GM12878 (cell line): Measurements from ENCODE around the gene CA10. TPM values are rescaled to one million over a fixed set of nuclear protein-coding genes. Genes with fewer than 3 reads are reported as not detected.

Source experiments
- ATAC-seq: fragments of 200-7000 bp; cut with Tn5 transposase; 3 replicates; pipeline ENCODE4 v1.9.1; 2020; ENCODE audit warnings: mild to moderate bottlenecking, moderate library complexity
- BruUV-seq: library from RNA; stranded (reverse); fragments of 400-500 nt; replicated peaks from 2 replicates; lab custom pipeline; 2021; lab: Mats Ljungman, UMichigan
- CTCF ChIA-PET: fragments of 300-600 bp; sonication (Branson Sonifier 250); formaldehyde crosslinking; extraction: SDS; loops from one replicate; lab custom pipeline; 2021; ENCODE audit warnings: inconsistent platforms; lab: Yijun Ruan, JAX
- POLR2A ChIA-PET: fragments of 350-600 bp; formaldehyde crosslinking; extraction: SDS; loops from one replicate; lab custom pipeline; 2021; ENCODE audit warnings: inconsistent platforms; lab: Charles Lee
- RAD21 ChIA-PET: fragments of 300-600 bp; sonication (Branson Sonifier 250); formaldehyde crosslinking; loops from one replicate; lab custom pipeline; 2023; ENCODE audit warnings: antibody characterized with exemption; ENCODE audit not compliant: unreplicated experiment; lab: Charles Lee
- SMC1A ChIA-PET: fragments of 300-600 bp; sonication (Branson Sonifier 250); formaldehyde crosslinking; loops from one replicate; lab custom pipeline; 2023; ENCODE audit not compliant: unreplicated experiment, uncharacterized antibody; lab: Charles Lee
- DNase-seq: peaks from one replicate; pipeline ENCODE4 v3.0.0-alpha.2; 2011; ENCODE audit warnings: low read depth, low spot score
- FAIRE-seq: peaks from 3 replicates; lab custom pipeline; 2011; peaks lifted over from hg19 to GRCh38; lab: Jason Lieb, UNC
- H2AFZ ChIP-seq: 2 replicates; pipeline ENCODE4 v1.6.0; 2011; ENCODE audit warnings: low read depth, low read length, control low read depth; ENCODE audit not compliant: control insufficient read depth
- H3K27ac ChIP-seq: 2 replicates; pipeline ENCODE4 v1.5.1; 2011; ENCODE audit warnings: control low read depth; ENCODE audit not compliant: control insufficient read depth, insufficient read depth
- H3K27me3 ChIP-seq, 2 experiments: replicated peaks in 1 of 2; 2 replicates each; pipeline versions ENCODE4 v1.6.0 to v1.6.1; 2011; ENCODE audit warnings: low read length in 1 of 2; ENCODE audit not compliant: control insufficient read depth in 2 of 2, insufficient read depth in 2 of 2
- H3K36me3 ChIP-seq, 2 experiments: 2 replicates each; pipeline ENCODE4 v1.5.1; 2011; ENCODE audit warnings: low read length in 1 of 2; ENCODE audit not compliant: control insufficient read depth in 2 of 2, insufficient read depth in 2 of 2
- H3K4me1 ChIP-seq: 2 replicates; pipeline ENCODE4 v1.6.1; 2011; ENCODE audit warnings: mild to moderate bottlenecking, low read length, moderate library complexity, mixed read lengths; ENCODE audit not compliant: control insufficient read depth, insufficient read depth
- H3K4me2 ChIP-seq: 2 replicates; pipeline ENCODE4 v1.6.0; 2011; ENCODE audit warnings: control low read depth; ENCODE audit not compliant: control insufficient read depth, insufficient read depth
- H3K4me3 ChIP-seq: fragments of 200-600 bp; sonication (generic); 2 replicates; pipeline ENCODE4 v1.5.1; 2016
- H3K79me2 ChIP-seq: 2 replicates; pipeline ENCODE4 v1.6.0; 2011; ENCODE audit warnings: low read length; ENCODE audit not compliant: control insufficient read depth, insufficient read depth
- H3K9ac ChIP-seq: 2 replicates; pipeline ENCODE4 v1.8.0; 2011; ENCODE audit warnings: low read length, control low read depth, mixed read lengths; ENCODE audit not compliant: control insufficient read depth, insufficient read depth
- H3K9me3 ChIP-seq: replicated peaks from 3 replicates; pipeline ENCODE4 v1.5.1; 2011; ENCODE audit warnings: mild to moderate bottlenecking, low read length; ENCODE audit not compliant: control insufficient read depth, insufficient read depth
- H4K20me1 ChIP-seq: 2 replicates; pipeline ENCODE4 v1.6.0; 2011; ENCODE audit not compliant: control insufficient read depth, insufficient read depth
- CUX1 ChIP-seq: IDR thresholded peaks from 2 replicates; pipeline ENCODE4 v1.6.1; 2012; ENCODE audit warnings: improper control_type of control experiment, low read depth, low read length; ENCODE audit not compliant: insufficient replicate concordance
- ELK1 ChIP-seq: IDR thresholded peaks from 2 replicates; pipeline ENCODE4 v1.6.1; 2012; ENCODE audit warnings: low read depth, low read length, improper control_type of control experiment
- MAX ChIP-seq: IDR thresholded peaks from 2 replicates; pipeline ENCODE4 v1.6.1; 2012; ENCODE audit warnings: low read depth, low read length, improper control_type of control experiment
- NFYB ChIP-seq: IDR thresholded peaks from 2 replicates; pipeline ENCODE4 v1.6.1; 2011; ENCODE audit warnings: low read depth, mild to moderate bottlenecking, low read length, improper control_type of control experiment, moderate library complexity; ENCODE audit not compliant: insufficient read depth
- SRF ChIP-seq, 2 experiments: IDR thresholded peaks; 2 replicates each; pipeline ENCODE4 v1.6.1; 2011; ENCODE audit warnings: low read depth in 2 of 2, low read length in 2 of 2, mild to moderate bottlenecking in 1 of 2, moderate library complexity in 1 of 2
- WGBS: methylation state at CpG from one replicate; pipeline ENCODE4 v1.1.6; 2016; ENCODE audit warnings: low lambda C conversion rate; ENCODE audit not compliant: insufficient replicate concordance, insufficient coverage; ENCODE audit errors: missing lambda C conversion rate; 5-methylcytosine and 5-hydroxymethylcytosine counted together
- in situ Hi-C: fragments of 300-500 bp; cut with MboI; formaldehyde crosslinking; loops from 9 replicates; pipeline ENCODE4 v1.14.3; 2018; ENCODE audit warnings: mixed read lengths
- intact Hi-C: fragments of 100-400 bp; cut with micrococcal nuclease; formaldehyde crosslinking; loops from one replicate; pipeline ENCODE4 v1.14.2; 2022; ENCODE audit not compliant: unreplicated experiment
- polyA plus RNA-seq, 11 experiments: library from polyadenylated mRNA; depleted of rRNA in 4 of 11; unstranded in 6 of 11; stranded (reverse) in 5 of 11; fragments of >200 nt; fragmentation: Nextera tagmentation in 4 of 11; fragmentation: Illumina TruSeq in 1 of 11; extraction: Ambion mirVana in 4 of 11; extraction: Trizol in 1 of 11; gene quantifications; 1 replicate in 1 of 11; 2 replicates in 10 of 11; pipeline versions ENCODE4 v1.2.1 to v1.2.3, GENCODE V29; 2011 to 2016; ENCODE audit warnings: inconsistent platforms in 2 of 11, missing spikeins in 2 of 11, low read depth in 1 of 11
- total RNA-seq, 4 experiments: library from RNA; depleted of rRNA in 3 of 4; stranded (reverse); fragments of >200 nt in 3 of 4; fragmentation: Illumina TruSeq in 1 of 4; extraction: Trizol in 1 of 4; gene quantifications; 2 replicates each; pipeline versions ENCODE4 v1.2.1 to v1.2.3, GENCODE V29; 2013 to 2021

The CA10 gene
- total and polyA plus RNA-seq, 10 of the 15 experiments (the other 5 are each of a cell fraction or from before 2014, with no cell fraction given) = not detected

- ATAC-seq = no peak
- no peaks in the 10 kb centered on the region for H3K79me2 ChIP-seq
- SMC1A ChIA-PET = no interaction called here
These were observed 356.0 kb downstream of the CA10 start for GRCh38 chr17:51802544-51802943.

GRCh38 chr17:51801626-51802025 is 356.9 kb downstream of the CA10 start:
- in situ Hi-C loops = no loop called here
- Histone ChIP-seq H2AFZ (no peak overlapping the region), H3K27ac (no peak overlapping the region), H3K4me1 (no peaks in the 10 kb centered on the region), H3K27me3 (no peaks in the 10 kb centered on the region), H3K4me3 (no peak overlapping the region), H3K79me2 (no peaks in the 10 kb centered on the region), H3K36me3 (no peaks in the 10 kb centered on the region), H3K9ac (no peak overlapping the region), H4K20me1 (no peaks in the 10 kb centered on the region), H3K9me3 (no peaks in the 10 kb centered on the region), H3K4me2 (no peak overlapping the region)
- ChIA-PET SMC1A (no interaction called here), CTCF (no interaction called here), RAD21 (no interaction called here), POLR2A (no interaction called here)
- ATAC-seq (no peak), FAIRE-seq (no peak), DNase-seq (no peak)
- no TSS peak for BruUV-seq
- TF ChIP-seq MAX (no peak), CUX1 (no peak), SRF (IDR thresholded peaks at IDR 0.05; ENCODE audit: low read depth in 2 of 2, low read length in 2 of 2) (no peak)
- intact Hi-C loops = no loop called here
- 50% methylated on average over 4 of the region's 4 CpGs for WGBS

More at GRCh38 chr17:51802544-51802943, 356.0 kb downstream of the CA10 start:
- H3K4me2 ChIP-seq = no peak overlapping the region
- DNase-seq = no peak
- ChIA-PET CTCF (no interaction called here), POLR2A (no interaction called here), RAD21 (no interaction called here)
- BruUV-seq = no TSS peak
- H3K9me3 ChIP-seq = no peaks in the 10 kb centered on the region
- H4K20me1 ChIP-seq = no peaks in the 10 kb centered on the region
- no peaks in the 10 kb centered on the region for H3K4me1 ChIP-seq
- no peak overlapping the region for H3K9ac ChIP-seq
- no peak for FAIRE-seq
- in situ Hi-C loops = no loop called here
- no peaks in the 10 kb centered on the region for H3K36me3 ChIP-seq
- TF ChIP-seq ELK1 (no peak), NFYB (no peak), MAX (no peak)
- H3K27me3 ChIP-seq = no peaks in the 10 kb centered on the region
- no peak overlapping the region for H2AFZ ChIP-seq
- intact Hi-C loops = no loop called here
- no peak overlapping the region for H3K27ac ChIP-seq
- WGBS = 8% methylated on average over 1 of the region's 1 CpG
- H3K4me3 ChIP-seq = no peak overlapping the region
